CD4-positive, alpha-beta T cell treated with Interleukin-4 for 4 hours (primary cell): ENCODE results near the gene CPA4.
"Not testable (repeated sequence)": the region's sequence is repeated elsewhere in the genome, so short reads cannot be mapped to it uniquely, and the experiment has no call there.

Experiments used
- DNase-seq: peaks from one replicate; pipeline ENCODE4 v3.0.0-alpha.2; 2020

Gene CPA4

GRCh38 chr7:130303551-130303950 lies 10.6 kb downstream of the CPA4 start:
- DNase-seq = no peak

- DNase-seq = no peak
These were observed 11.0 kb downstream of the CPA4 start for GRCh38 chr7:130303982-130304381.

GRCh38 chr7:130304878-130305277 lies 11.9 kb downstream of the CPA4 start:
- no peak for DNase-seq

GRCh38 chr7:130305433-130306042 lies 12.6 kb downstream of the CPA4 start:
- no peak for DNase-seq

GRCh38 chr7:130309986-130310385 lies 17.0 kb downstream of the CPA4 start:
- DNase-seq = no peak

GRCh38 chr7:130314305-130314704 lies 21.3 kb downstream of the CPA4 start:
- DNase-seq = no peak

GRCh38 chr7:130319541-130319940 lies 26.6 kb downstream of the CPA4 start:
- no peak for DNase-seq

- not testable (repeated sequence) for DNase-seq
These were observed 28.7 kb downstream of the CPA4 start for GRCh38 chr7:130321542-130322229.

- DNase-seq = no peak
These were observed 29.7 kb downstream of the CPA4 start for GRCh38 chr7:130322615-130323014.

GRCh38 chr7:130324306-130324943 lies 31.5 kb downstream of the CPA4 start:
- DNase-seq = no peak

GRCh38 chr7:130329681-130330080 lies 36.7 kb downstream of the CPA4 start:
- DNase-seq = no peak

GRCh38 chr7:130332259-130333053 lies 39.5 kb downstream of the CPA4 start:
- no peak for DNase-seq

GRCh38 chr7:130333832-130334231 lies 40.9 kb downstream of the CPA4 start:
- no peak for DNase-seq

GRCh38 chr7:130334274-130334673 lies 41.3 kb downstream of the CPA4 start:
- no peak for DNase-seq

GRCh38 chr7:130337410-130337971 lies 44.5 kb downstream of the CPA4 start:
- no peak for DNase-seq

- DNase-seq = no peak
These were observed 45.3 kb downstream of the CPA4 start for GRCh38 chr7:130338233-130338632.

GRCh38 chr7:130341882-130342281 lies 48.9 kb downstream of the CPA4 start:
- DNase-seq = no peak

GRCh38 chr7:130342701-130343380 lies 49.9 kb downstream of the CPA4 start:
- no peak for DNase-seq

GRCh38 chr7:130344271-130344866 lies 51.4 kb downstream of the CPA4 start, which contains the start of gene CPA5:
CPA5 (plus strand) TSS chr7:130344816; CDS start chr7:130346486, 1,670 bp downstream.
- DNase-seq = no peak

GRCh38 chr7:130345136-130345535 lies 52.2 kb downstream of the CPA4 start:
- no peak for DNase-seq

- DNase-seq = no peak
These were observed 52.8 kb downstream of the CPA4 start for GRCh38 chr7:130345725-130346124.
